ENCODE data around the gene GPATCH1. TPM values are rescaled to one million over a fixed set of nuclear protein-coding genes. Genes with fewer than 3 reads are reported as not detected.
"Not testable (repeated sequence)": the region's sequence is repeated elsewhere in the genome, so short reads cannot be mapped to it uniquely, and the experiment has no call there.

The GPATCH1 gene
- total RNA-seq, 1 experiment from 2014 or later = 16.6 TPM

GRCh38 chr19:33163481-33163880 lies 82.5 kb downstream of the GPATCH1 start:
- POLR2A ChIA-PET (ENCODE audit: low non-redundant PET) = no interaction called here

GRCh38 chr19:33166037-33166436 lies 85.1 kb downstream of the GPATCH1 start:
- DNase-seq (ENCODE audit: low spot score); H3K4me1 ChIP-seq (ENCODE audit: insufficient read depth, low read length, poor library complexity, severe bottlenecking); POLR2A ChIA-PET (ENCODE audit: low non-redundant PET); BruUV-seq (replicated peaks); H3K9me3 ChIP-seq (ENCODE audit: low read depth, low read length, poor library complexity, severe bottlenecking); H3K4me3 ChIP-seq (ENCODE audit: low read depth, low read length, poor library complexity, severe bottlenecking); intact Hi-C loops (cut with micrococcal nuclease; ENCODE audit: unreplicated experiment); H3K27ac ChIP-seq (ENCODE audit: low read depth, low read length, poor library complexity, severe bottlenecking); H3K27me3 ChIP-seq (replicated peaks; ENCODE audit: insufficient read depth, low read depth, low read length, poor library complexity); H3K36me3 ChIP-seq (ENCODE audit: insufficient read depth, low read length, poor library complexity, severe bottlenecking): not testable (repeated sequence)
- CTCF ChIA-PET = interaction anchor here (0.6 kb wide), 1 partner anchor 414 kb away, joined by 4 read pairs; no protein-coding TSS in a partner anchor

More at GRCh38 chr19:33163481-33163880, 82.5 kb downstream of the GPATCH1 start:
- no peak for TF ChIP-seq EZH2 (IDR thresholded peaks at IDR 0.05; ENCODE audit: borderline replicate concordance, low read depth, low read length, poor library complexity, severe bottlenecking)
- TF ChIP-seq, protein P1, sequence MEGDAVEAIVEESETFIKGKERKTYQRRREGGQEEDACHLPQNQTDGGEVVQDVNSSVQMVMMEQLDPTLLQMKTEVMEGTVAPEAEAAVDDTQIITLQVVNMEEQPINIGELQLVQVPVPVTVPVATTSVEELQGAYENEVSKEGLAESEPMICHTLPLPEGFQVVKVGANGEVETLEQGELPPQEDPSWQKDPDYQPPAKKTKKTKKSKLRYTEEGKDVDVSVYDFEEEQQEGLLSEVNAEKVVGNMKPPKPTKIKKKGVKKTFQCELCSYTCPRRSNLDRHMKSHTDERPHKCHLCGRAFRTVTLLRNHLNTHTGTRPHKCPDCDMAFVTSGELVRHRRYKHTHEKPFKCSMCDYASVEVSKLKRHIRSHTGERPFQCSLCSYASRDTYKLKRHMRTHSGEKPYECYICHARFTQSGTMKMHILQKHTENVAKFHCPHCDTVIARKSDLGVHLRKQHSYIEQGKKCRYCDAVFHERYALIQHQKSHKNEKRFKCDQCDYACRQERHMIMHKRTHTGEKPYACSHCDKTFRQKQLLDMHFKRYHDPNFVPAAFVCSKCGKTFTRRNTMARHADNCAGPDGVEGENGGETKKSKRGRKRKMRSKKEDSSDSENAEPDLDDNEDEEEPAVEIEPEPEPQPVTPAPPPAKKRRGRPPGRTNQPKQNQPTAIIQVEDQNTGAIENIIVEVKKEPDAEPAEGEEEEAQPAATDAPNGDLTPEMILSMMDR (conservative IDR thresholded peaks at IDR 0.05; ENCODE audit: low read depth, low read length) = no peak
- no peak for DNase-seq (ENCODE audit: low spot score)
- Histone ChIP-seq H3K36me3 (ENCODE audit: insufficient read depth, low read length, poor library complexity, severe bottlenecking) (no peaks in the 10 kb centered on the region), H3K9me3 (ENCODE audit: low read depth, low read length, poor library complexity, severe bottlenecking) (no peaks in the 10 kb centered on the region), H3K27me3 (replicated peaks; ENCODE audit: insufficient read depth, low read depth, low read length, poor library complexity) (no peaks in the 10 kb centered on the region), H3K27ac (ENCODE audit: low read depth, low read length, poor library complexity, severe bottlenecking) (no peak overlapping the region), H3K4me3 (ENCODE audit: low read depth, low read length, poor library complexity, severe bottlenecking) (no peak overlapping the region), H3K4me1 (ENCODE audit: insufficient read depth, low read length, poor library complexity, severe bottlenecking) (no peaks in the 10 kb centered on the region)
- intact Hi-C loops (cut with micrococcal nuclease; ENCODE audit: unreplicated experiment) = no loop called here
- CTCF ChIA-PET = interaction anchor here (0.6 kb wide), 1 partner anchor 19 kb away, joined by 3 read pairs; no protein-coding TSS in a partner anchor
- BruUV-seq (replicated peaks) = no TSS peak

GRCh38 chr19:33167438-33167837 lies 86.5 kb downstream of the GPATCH1 start:
- no TSS peak for BruUV-seq (replicated peaks)
- intact Hi-C loops (cut with micrococcal nuclease; ENCODE audit: unreplicated experiment) = no loop called here
- TF ChIP-seq EZH2 (IDR thresholded peaks at IDR 0.05; ENCODE audit: borderline replicate concordance, low read depth, low read length, poor library complexity, severe bottlenecking) = no peak
- TF ChIP-seq, protein P1 (conservative IDR thresholded peaks at IDR 0.05; ENCODE audit: low read depth, low read length) = no peak
- ChIA-PET CTCF (no interaction called here), POLR2A (ENCODE audit: low non-redundant PET) (no interaction called here)
- no peaks in the 10 kb centered on the region for H3K9me3 ChIP-seq (ENCODE audit: low read depth, low read length, poor library complexity, severe bottlenecking)
- no peak overlapping the region for H3K4me3 ChIP-seq (ENCODE audit: low read depth, low read length, poor library complexity, severe bottlenecking)
- no peaks in the 10 kb centered on the region for H3K36me3 ChIP-seq (ENCODE audit: insufficient read depth, low read length, poor library complexity, severe bottlenecking)
- no peaks in the 10 kb centered on the region for H3K27me3 ChIP-seq (replicated peaks; ENCODE audit: insufficient read depth, low read depth, low read length, poor library complexity)
- DNase-seq (ENCODE audit: low spot score) = no peak
- no peaks in the 10 kb centered on the region for H3K4me1 ChIP-seq (ENCODE audit: insufficient read depth, low read length, poor library complexity, severe bottlenecking)
- no peak overlapping the region for H3K27ac ChIP-seq (ENCODE audit: low read depth, low read length, poor library complexity, severe bottlenecking)

DNA sequence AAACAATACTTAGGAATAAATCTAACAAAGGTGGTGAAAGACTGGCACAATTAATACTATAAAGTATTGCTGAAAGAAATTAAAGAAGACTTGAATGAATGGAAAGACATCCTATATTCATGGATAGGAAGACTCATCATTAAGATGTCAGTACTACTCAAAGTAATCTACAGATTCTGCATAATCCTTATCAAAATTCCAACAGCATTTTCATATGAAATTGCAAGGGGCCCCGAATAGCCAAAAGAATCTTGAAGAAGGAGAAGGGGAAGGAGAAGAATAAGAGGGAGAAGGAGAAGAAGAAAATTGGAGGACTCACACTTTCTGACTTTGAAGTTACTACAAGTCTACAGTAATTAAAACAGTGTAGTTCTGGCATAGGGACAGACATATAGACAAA lies 87.5 kb downstream of the GPATCH1 start:
- intact Hi-C loops (cut with micrococcal nuclease; ENCODE audit: unreplicated experiment) = no loop called here
- Histone ChIP-seq H3K4me3 (ENCODE audit: low read depth, low read length, poor library complexity, severe bottlenecking) (no peak overlapping the region), H3K27me3 (replicated peaks; ENCODE audit: insufficient read depth, low read depth, low read length, poor library complexity) (no peaks in the 10 kb centered on the region), H3K27ac (ENCODE audit: low read depth, low read length, poor library complexity, severe bottlenecking) (no peak overlapping the region), H3K36me3 (ENCODE audit: insufficient read depth, low read length, poor library complexity, severe bottlenecking) (no peaks in the 10 kb centered on the region), H3K4me1 (ENCODE audit: insufficient read depth, low read length, poor library complexity, severe bottlenecking) (no peaks in the 10 kb centered on the region), H3K9me3 (ENCODE audit: low read depth, low read length, poor library complexity, severe bottlenecking) (no peaks in the 10 kb centered on the region)
- no peak for DNase-seq (ENCODE audit: low spot score)
- TF ChIP-seq, protein P1 (conservative IDR thresholded peaks at IDR 0.05; ENCODE audit: low read depth, low read length) = no peak
- no peak for TF ChIP-seq EZH2 (IDR thresholded peaks at IDR 0.05; ENCODE audit: borderline replicate concordance, low read depth, low read length, poor library complexity, severe bottlenecking)
- no TSS peak for BruUV-seq (replicated peaks)
- POLR2A ChIA-PET (ENCODE audit: low non-redundant PET) = no interaction called here
- CTCF ChIA-PET = no interaction called here
